NCI-H128 (cell line): ENCODE data around the gene APEH.

Source experiments
- DNase-seq: peaks from one replicate; lab custom pipeline; 2025; ENCODE audit not compliant: unreplicated experiment; lab: John Stamatoyannopoulos, UW

The APEH gene

DNA sequence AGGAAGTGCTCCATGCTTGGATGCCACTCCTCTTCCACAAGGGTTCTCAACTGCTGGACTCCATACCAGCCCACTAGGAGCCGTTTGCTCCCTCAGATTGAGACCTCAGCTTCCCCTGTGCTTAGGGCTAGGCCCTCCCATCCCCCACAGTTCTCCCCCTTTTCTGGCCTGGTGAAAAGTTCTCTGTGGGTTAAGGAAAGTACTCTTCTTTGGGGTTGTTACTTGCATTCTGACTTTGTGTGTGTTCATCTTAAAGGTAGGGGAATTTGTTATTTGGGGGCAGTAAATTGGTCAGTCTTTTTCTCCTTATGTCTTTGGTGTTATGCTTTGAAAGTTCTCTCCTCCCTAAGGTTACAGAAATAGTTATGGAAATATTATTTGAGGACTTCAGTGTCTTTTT is 24.0 kb upstream of the APEH start:
- no peak for DNase-seq

DNA sequence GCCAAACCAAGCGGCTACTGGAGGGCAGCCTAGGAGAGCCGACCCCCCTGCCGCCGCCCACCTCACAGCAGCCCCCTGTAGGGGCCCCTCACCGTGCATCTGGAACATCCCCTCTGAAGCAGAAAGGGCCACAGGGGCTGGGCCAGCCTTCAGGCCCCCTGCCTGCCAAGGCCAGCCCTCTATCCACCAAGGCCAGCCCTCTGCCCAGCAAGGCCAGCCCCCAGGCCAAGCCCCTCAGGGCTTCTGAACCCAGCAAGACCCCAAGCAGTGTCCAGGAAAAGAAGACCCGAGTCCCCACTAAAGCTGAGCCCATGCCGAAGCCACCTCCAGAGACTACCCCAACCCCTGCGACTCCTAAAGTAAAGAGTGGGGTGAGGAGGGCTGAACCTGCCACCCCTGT is 23.5 kb upstream of the APEH start:
- no peak for DNase-seq

DNA sequence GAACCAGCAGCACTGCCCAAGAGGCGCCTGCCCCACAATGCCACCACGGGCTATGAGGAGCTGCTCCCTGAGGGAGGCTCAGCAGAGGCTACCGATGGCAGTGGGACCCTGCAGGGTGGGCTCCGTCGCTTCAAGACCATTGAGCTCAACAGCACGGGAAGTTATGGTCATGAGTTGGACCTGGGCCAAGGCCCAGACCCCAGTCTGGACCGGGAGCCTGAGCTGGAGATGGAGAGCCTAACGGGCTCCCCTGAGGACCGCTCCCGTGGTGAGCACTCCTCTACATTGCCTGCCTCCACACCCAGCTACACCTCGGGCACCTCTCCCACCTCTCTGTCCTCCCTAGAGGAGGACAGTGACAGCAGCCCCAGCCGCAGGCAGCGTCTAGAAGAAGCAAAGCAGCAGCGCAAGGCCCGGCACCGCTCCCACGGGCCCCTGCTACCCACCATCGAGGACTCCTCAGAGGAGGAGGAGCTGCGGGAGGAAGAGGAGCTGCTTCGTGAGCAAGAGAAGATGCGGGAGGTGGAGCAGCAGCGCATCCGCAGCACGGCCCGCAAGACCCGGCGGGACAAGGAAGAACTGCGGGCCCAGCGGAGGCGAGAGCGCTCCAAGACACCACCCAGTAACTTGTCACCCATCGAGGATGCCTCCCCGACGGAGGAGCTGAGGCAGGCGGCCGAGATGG is 21.8 kb upstream of the APEH start:
- DNase-seq, result no peak

DNA sequence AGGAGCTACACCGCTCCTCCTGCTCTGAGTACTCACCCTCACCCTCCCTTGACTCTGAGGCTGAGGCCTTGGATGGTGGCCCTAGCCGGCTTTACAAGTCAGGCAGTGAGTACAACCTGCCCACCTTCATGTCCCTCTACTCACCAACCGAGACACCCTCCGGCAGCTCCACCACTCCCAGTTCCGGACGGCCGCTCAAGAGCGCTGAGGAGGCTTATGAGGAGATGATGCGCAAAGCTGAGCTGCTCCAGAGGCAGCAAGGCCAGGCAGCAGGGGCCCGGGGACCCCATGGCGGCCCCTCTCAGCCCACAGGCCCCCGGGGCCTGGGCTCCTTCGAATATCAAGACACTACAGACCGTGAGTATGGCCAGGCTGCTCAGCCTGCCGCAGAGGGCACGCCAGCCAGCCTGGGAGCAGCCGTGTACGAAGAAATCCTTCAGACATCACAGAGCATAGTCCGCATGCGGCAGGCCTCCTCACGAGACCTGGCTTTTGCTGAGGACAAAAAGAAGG is 21.2 kb upstream of the APEH start:
- no peak for DNase-seq

DNA sequence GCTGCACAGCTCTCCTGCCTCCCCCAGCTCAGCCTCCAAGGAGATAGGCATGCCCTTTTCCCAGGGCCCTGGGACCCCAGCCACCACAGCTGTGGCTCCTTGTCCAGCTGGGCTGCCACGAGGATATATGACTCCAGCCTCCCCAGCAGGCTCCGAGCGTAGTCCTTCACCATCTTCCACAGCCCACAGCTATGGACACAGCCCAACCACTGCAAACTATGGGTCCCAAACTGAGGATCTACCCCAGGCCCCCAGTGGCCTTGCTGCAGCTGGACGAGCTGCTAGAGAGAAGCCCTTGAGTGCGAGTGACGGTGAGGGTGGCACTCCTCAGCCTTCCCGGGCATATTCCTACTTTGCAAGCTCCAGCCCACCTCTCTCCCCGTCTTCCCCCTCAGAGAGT is 20.5 kb upstream of the APEH start:
- DNase-seq, result no peak

DNA sequence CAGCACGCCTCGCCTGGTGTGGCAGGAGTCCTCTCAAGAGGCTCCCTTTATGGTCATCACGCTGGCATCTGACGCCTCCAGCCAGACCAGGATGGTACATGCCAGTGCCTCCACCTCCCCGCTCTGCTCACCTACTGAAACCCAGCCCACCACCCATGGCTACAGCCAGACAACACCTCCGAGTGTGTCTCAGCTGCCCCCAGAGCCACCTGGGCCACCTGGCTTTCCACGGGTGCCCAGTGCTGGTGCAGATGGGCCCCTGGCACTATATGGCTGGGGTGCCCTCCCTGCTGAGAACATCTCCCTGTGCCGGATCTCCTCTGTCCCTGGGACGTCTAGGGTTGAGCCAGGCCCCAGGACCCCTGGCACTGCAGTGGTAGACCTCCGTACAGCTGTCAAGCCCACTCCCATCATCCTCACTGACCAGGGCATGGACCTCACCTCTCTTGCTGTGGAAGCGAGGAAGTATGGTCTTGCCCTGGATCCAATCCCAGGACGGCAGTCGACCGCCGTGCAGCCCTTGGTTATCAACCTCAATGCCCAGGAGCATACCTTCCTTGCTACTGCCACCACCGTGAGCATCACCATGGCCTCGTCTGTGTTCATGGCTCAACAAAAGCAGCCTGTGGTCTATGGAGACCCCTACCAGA is 19.9 kb upstream of the APEH start:
- no peak for DNase-seq

DNA sequence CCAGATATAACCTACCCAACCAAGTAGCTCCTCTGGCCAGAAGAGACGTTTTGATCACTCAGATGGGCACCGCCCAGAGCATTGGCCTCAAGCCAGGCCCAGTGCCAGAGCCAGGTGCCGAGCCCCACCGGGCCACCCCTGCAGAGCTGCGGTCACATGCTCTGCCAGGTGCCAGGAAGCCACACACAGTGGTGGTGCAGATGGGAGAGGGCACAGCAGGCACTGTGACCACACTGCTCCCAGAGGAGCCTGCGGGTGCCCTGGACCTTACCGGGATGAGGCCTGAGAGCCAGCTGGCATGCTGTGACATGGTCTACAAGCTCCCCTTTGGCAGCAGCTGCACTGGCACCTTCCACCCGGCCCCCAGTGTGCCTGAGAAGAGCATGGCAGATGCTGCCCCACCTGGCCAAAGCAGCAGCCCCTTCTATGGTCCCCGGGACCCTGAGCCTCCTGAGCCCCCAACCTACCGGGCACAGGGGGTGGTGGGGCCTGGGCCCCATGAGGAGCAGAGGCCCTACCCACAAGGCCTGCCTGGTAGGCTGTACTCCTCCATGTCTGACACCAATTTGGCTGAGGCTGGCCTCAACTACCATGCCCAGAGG is 19.1 kb upstream of the APEH start:
- DNase-seq, result no peak

DNA sequence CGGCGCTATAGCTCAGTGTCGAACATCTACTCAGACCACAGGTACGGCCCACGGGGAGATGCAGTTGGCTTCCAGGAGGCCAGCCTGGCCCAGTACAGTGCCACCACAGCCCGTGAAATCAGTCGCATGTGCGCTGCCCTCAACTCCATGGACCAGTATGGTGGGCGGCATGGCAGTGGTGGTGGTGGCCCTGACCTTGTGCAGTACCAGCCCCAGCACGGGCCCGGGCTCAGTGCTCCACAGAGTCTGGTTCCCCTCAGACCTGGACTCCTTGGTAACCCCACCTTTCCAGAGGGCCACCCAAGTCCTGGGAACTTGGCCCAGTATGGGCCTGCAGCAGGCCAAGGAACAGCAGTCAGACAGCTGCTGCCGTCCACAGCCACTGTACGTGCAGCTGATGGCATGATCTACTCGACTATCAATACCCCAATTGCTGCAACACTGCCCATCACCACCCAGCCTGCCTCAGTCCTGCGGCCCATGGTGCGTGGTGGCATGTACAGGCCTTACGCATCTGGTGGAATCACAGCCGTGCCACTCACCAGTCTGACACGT is 18.3 kb upstream of the APEH start:
- no peak for DNase-seq

- no peak for DNase-seq
Observed at GRCh38 chr3:49656541-49657112, 17.5 kb upstream of the APEH start.

GRCh38 chr3:49657208-49657915 is 16.8 kb upstream of the APEH start:
- DNase-seq, result no peak

GRCh38 chr3:49658711-49659110 is 15.4 kb upstream of the APEH start:
- DNase-seq, result no peak

DNA sequence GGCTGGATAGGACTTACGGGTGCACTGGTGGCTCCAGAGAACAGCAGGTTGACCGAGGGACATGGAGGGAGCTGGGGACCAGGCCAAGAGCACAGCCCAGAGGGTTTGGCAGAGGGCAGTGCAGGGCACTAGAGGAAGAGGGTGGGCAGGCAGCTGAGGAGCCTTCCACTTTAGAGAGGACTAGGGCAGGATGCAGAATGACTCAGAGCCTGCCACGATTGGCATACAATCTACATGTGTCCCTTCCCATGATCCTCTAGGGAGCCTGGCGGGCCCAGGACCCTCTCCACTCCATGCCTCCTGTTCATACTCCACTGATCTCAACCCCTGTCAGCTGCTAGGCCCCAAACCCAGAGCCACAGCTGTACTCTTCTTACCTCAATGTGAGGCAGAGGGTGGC is 14.4 kb upstream of the APEH start:
- no peak for DNase-seq

- DNase-seq, result no peak
Observed at GRCh38 chr3:49661281-49661680, 12.9 kb upstream of the APEH start.

DNA sequence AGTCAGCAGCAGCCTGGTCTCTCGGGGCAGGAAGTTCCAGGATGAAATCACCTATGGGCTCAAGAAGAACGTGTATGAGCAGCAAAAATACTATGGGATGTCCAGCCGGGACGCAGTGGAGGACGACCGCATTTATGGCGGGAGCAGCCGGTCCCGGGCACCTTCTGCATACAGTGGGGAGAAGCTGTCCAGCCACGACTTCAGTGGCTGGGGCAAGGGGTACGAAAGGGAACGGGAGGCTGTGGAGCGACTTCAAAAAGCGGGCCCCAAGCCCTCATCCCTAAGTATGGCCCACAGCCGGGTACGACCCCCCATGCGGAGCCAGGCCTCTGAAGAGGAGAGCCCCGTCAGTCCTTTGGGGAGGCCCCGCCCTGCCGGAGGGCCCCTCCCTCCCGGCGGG is 12.1 kb upstream of the APEH start:
- DNase-seq, result no peak

GRCh38 chr3:49662720-49663413 is 11.3 kb upstream of the APEH start:
- no peak for DNase-seq

DNA sequence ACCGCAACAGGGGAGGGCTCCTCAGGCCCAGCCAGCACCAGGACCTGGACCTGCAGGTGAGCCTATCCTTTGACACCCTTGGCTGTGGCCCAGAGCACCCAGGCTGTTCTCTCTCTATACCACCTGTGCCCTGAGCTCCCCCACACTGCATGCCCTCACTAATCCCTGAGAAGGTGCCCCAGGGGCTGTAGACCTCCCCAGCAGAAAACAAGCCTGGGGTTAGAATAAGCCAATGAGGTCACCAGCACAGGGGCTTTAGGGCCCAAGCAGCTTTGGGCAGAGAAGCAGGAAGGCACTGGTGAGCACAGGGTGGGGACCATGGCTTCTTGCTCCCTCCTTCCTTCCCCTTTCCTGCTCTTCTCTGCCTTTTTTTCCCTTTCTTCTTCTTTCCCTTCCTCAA is 10.3 kb upstream of the APEH start:
- DNase-seq, result no peak

DNA sequence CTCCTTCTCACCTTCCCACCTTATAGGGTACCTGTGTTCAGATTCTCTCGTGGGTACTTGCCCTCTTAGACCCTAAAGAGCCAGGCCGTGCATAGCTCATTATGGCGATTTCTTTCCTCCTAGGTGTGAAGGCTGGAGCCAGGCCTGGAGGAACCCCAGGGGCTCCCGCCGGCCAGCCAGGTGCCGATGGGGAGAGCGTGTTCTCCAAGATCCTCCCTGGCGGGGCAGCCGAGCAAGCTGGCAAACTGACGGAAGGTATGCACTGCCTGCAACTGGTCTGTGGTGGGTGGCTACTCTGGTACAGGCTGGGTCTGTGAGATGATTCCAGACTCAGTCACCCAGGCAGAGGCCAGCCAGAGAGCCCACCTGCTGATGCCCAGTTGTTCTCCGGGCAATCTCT is 9.9 kb upstream of the APEH start:
- DNase-seq, result no peak

GRCh38 chr3:49665822-49666519 is 8.2 kb upstream of the APEH start:
- DNase-seq, result no peak

GRCh38 chr3:49666592-49666991 is 7.6 kb upstream of the APEH start:
- DNase-seq, result no peak
